ENCODE measurements around the gene CCDC82.

CCDC82 gene

DNA sequence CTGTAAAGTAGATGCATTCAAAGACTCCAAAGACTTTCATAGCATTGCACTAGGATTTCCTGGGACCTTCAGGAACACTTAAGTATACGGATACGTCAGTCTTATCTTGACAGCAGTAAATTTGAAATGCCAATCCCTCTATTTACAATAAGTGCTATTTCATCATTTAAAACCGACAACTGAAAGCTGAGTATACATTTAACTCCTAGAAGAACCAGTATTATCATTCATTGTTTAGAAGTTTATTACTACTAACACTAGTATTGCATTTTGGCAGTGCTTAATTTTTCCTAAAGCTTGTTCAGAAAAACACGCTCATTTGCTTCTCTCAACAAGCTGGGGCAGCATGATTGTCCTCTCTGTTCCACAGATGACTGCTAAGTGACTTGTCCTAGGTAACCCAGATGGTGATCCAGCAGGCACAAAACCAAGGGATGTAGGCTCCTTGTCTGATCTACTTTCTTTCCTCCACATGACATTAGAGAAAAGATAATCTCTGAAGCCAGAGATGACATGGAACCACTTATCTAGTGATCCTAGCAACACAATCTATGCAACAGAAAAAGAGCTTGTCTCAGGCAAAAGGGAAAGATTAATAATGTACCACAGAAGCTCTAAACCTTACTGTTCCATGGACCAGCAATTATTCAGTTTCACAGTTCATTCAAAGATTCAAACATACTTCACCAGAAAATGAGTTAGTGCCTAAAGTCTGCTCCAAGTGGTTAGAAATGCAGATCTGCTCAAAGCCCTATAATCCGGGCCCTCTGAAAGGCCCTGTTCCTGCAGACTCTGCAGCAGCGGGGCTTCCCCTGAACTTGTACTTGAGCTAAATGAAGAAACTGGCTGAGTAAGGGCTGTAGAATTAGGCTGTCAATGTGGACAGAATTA, 51.9 kb downstream of the CCDC82 start:
- no peak overlapping the region for H3K4me3 ChIP-seq (ENCODE audit: low read length)

GRCh38 chr11:96335388-96335787, 54.3 kb downstream of the CCDC82 start:
- H3K4me3 ChIP-seq (ENCODE audit: low read length): no peak overlapping the region
- DNase-seq (ENCODE audit: low read depth): no peak
- TF ChIP-seq, protein P1, sequence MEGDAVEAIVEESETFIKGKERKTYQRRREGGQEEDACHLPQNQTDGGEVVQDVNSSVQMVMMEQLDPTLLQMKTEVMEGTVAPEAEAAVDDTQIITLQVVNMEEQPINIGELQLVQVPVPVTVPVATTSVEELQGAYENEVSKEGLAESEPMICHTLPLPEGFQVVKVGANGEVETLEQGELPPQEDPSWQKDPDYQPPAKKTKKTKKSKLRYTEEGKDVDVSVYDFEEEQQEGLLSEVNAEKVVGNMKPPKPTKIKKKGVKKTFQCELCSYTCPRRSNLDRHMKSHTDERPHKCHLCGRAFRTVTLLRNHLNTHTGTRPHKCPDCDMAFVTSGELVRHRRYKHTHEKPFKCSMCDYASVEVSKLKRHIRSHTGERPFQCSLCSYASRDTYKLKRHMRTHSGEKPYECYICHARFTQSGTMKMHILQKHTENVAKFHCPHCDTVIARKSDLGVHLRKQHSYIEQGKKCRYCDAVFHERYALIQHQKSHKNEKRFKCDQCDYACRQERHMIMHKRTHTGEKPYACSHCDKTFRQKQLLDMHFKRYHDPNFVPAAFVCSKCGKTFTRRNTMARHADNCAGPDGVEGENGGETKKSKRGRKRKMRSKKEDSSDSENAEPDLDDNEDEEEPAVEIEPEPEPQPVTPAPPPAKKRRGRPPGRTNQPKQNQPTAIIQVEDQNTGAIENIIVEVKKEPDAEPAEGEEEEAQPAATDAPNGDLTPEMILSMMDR (IDR thresholded peaks at IDR 0.05; ENCODE audit: insufficient read depth, low read depth, low read length, missing control alignments): no peak

More for the DNA sequence above, 51.9 kb downstream of the CCDC82 start:
- TF ChIP-seq, protein P1 (IDR thresholded peaks at IDR 0.05; ENCODE audit: insufficient read depth, low read depth, low read length, missing control alignments): no peak
- peak; percentile 37 for DNase-seq (ENCODE audit: low read depth)

- H3K4me3 ChIP-seq (ENCODE audit: low read length): no peak overlapping the region
- DNase-seq (ENCODE audit: low read depth): no peak
- TF ChIP-seq, protein P1 (IDR thresholded peaks at IDR 0.05; ENCODE audit: insufficient read depth, low read depth, low read length, missing control alignments): no peak
These were observed 55.5 kb downstream of the CCDC82 start for GRCh38 chr11:96334219-96334618.

DNA sequence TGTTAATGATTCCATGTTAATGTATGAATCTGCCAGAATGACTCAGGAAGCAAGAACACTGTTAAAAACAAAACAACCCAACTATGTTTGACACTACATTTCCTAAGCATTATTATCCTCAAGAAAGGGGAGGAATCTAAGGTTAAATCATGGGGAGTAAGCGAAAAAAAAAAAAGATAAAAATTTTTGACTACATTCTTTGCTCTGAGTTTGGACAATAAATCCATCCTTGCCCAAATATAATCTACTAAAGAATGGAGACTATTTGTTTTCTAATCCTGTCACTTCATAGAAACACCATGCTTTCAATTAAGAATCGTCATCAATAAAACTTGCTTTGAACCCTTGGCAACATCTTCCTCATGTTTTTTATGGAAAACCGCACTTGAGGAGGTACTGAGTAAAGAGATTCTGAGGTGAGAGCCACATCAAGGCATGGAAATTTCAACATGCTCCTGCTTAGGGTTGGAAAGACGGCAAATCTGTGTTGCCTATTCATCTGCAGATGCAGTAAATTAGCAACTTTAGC, 56.5 kb downstream of the CCDC82 start:
- no peak overlapping the region for H3K4me3 ChIP-seq (ENCODE audit: low read length)
- TF ChIP-seq, protein P1 (IDR thresholded peaks at IDR 0.05; ENCODE audit: insufficient read depth, low read depth, low read length, missing control alignments): no peak
- DNase-seq (ENCODE audit: low read depth): no peak

GRCh38 chr11:96332126-96332771, 57.5 kb downstream of the CCDC82 start:
- no peak overlapping the region for H3K4me3 ChIP-seq (ENCODE audit: low read length)
- TF ChIP-seq, protein P1 (IDR thresholded peaks at IDR 0.05; ENCODE audit: insufficient read depth, low read depth, low read length, missing control alignments): no peak
- DNase-seq (ENCODE audit: low read depth): peak; percentile 53

DNA sequence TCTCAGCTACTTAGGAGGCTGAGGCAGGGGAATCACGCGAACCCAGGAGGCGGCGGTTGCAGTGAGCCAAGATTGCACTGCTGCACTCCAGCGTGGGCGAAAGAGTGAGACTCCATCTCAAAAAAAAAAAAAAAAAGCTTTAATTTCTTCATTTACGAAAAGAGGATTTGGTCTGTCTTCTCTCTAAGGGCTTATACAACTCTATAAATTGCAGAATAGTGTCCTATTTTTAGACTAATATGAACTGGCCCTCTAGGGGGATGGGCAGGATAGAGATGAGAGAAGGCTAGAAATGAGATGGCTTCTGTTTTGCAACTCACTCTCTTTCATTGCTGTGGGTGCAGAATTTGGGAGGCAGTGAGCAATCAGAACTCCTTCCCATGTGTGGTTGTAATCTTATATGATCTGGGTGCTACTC, 58.0 kb downstream of the CCDC82 start:
- no peak overlapping the region for H3K4me3 ChIP-seq (ENCODE audit: low read length)
- no peak for DNase-seq (ENCODE audit: low read depth)
- TF ChIP-seq, protein P1 (IDR thresholded peaks at IDR 0.05; ENCODE audit: insufficient read depth, low read depth, low read length, missing control alignments): no peak
